Hepatocyte (in vitro differentiated cells): Measurements from ENCODE around the gene CAPN12. TPM values are rescaled to one million over a fixed set of nuclear protein-coding genes. Genes with fewer than 3 reads are reported as not detected.

ENCODE experiments used
- DNase-seq: peaks from one replicate; pipeline ENCODE4 v3.0.0-alpha.2; 2016; ENCODE audit warnings: low spot score
- H2AFZ ChIP-seq: fragments of 200-600 bp; sonication (generic); 2 replicates; pipeline ENCODE4 v1.6.0; 2016; ENCODE audit warnings: antibody characterized with exemption, mild to moderate bottlenecking
- H3K27ac ChIP-seq: fragments of 200-600 bp; sonication (generic); 2 replicates; pipeline ENCODE4 v1.5.1; 2016; ENCODE audit warnings: mild to moderate bottlenecking
- H3K27me3 ChIP-seq: fragments of 200-600 bp; sonication (generic); 2 replicates; pipeline ENCODE4 v1.6.1; 2016
- H3K36me3 ChIP-seq: fragments of 200-600 bp; sonication (generic); replicated peaks from 2 replicates; pipeline ENCODE4 v1.5.1; 2016; ENCODE audit warnings: low read depth; ENCODE audit not compliant: insufficient read depth
- H3K4me1 ChIP-seq: fragments of 200-600 bp; sonication (generic); 2 replicates; pipeline ENCODE4 v1.5.1; 2016; ENCODE audit warnings: mild to moderate bottlenecking, moderate library complexity; ENCODE audit not compliant: insufficient read depth
- H3K4me2 ChIP-seq: fragments of 200-600 bp; sonication (generic); 2 replicates; pipeline ENCODE4 v1.6.0; 2016
- H3K4me3 ChIP-seq: fragments of 200-600 bp; sonication (generic); 2 replicates; pipeline ENCODE4 v1.5.1; 2016; ENCODE audit warnings: mild to moderate bottlenecking
- H3K79me2 ChIP-seq: fragments of 200-600 bp; sonication (generic); 2 replicates; pipeline ENCODE4 v1.6.0; 2017; ENCODE audit warnings: mild to moderate bottlenecking
- H3K9me2 ChIP-seq: fragments of 200-600 bp; sonication (generic); replicated peaks from 2 replicates; pipeline ENCODE4 v1.6.0; 2017; ENCODE audit warnings: mild to moderate bottlenecking; ENCODE audit not compliant: insufficient read depth
- H3K9me3 ChIP-seq: fragments of 200-600 bp; sonication (generic); 2 replicates; pipeline ENCODE4 v1.5.1; 2016; ENCODE audit warnings: low read depth, mild to moderate bottlenecking
- H4K20me1 ChIP-seq: fragments of 200-600 bp; sonication (generic); 2 replicates; pipeline ENCODE4 v1.6.0; 2016; ENCODE audit warnings: mild to moderate bottlenecking; ENCODE audit not compliant: insufficient read depth, poor library complexity, severe bottlenecking
- EZH2 ChIP-seq: fragments of 200-600 bp; sonication (generic); IDR thresholded peaks from 2 replicates; pipeline ENCODE4 v1.6.1; 2016; ENCODE audit warnings: antibody characterized with exemption, mild to moderate bottlenecking, borderline replicate concordance
- EZH2phosphoT487 ChIP-seq: fragments of 200-600 bp; sonication (generic); IDR thresholded peaks from one replicate; pipeline ENCODE4 v1.6.1; 2018; ENCODE audit warnings: antibody characterized with exemption, mild to moderate bottlenecking, low read depth, moderate library complexity; ENCODE audit not compliant: unreplicated experiment, severe bottlenecking
- WGBS: methylation state at CpG from one replicate; pipeline ENCODE4 v1.1.6; 2016; ENCODE audit warnings: low lambda C conversion rate; ENCODE audit errors: missing lambda C conversion rate; 5-methylcytosine and 5-hydroxymethylcytosine counted together
- polyA plus RNA-seq: library from polyadenylated mRNA; unstranded; fragments of >200 nt; fragmentation: Nextera tagmentation; extraction: Ambion mirVana; gene quantifications from 2 replicates; pipeline ENCODE4 v1.2.1, GENCODE V29; 2016
- total RNA-seq: library from RNA; depleted of rRNA; stranded (reverse); fragments of >200 nt; gene quantifications from 2 replicates; pipeline ENCODE4 v1.2.3, GENCODE V29; 2014
- TF ChIP-seq, protein P1 (sequence below): fragments of 200-600 bp; sonication (generic); IDR thresholded peaks from 2 replicates; pipeline ENCODE4 v1.5.1; 2016; ENCODE audit warnings: antibody characterized with exemption, mild to moderate bottlenecking; ENCODE audit not compliant: poor library complexity

The CAPN12 gene
- total and polyA plus RNA-seq, 2 experiments from 2014 or later = 24.3 to 26.6 TPM

DNA sequence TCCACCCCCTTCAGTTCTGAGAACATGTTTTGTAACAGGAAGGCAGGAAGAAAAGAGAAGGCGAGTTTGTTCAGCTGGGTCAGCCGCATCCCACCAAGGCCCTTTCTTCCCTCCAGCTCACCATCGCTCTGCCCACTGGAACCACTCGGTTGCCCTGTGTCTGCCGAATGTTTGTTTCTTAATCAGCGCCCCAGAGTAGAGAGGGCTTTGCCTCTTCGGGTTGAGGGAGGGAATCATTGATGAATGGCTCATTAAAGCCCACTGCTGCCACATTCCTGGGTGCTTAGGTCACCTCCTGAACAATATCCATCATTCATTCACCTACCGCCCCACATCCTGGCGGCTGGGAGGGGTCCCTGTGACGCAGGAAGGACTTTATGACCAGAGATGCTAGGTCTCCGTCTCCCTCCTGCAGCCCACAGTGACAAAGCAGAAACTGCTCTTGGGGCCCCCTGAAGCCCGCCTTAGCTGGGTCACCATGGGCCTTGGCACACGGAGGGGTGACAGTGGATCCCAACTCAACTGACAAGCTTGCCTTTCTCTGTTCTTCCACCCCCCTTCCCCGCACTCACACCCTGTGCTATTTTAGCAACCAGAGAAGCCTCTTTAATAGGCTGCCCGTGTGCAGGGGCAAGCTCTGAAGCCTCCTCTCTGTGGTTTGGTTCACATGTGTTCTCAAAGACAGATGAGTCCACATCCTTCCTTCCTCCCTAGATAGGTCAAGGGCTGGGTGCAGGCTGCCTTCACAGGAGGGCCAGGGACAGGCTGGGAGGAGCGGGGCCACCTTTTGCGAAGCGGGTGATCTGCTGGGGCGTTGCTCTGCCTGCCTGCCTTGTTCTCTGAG lies 50.7 kb downstream of the CAPN12 start:
- Histone ChIP-seq H2AFZ (no peak overlapping the region), H3K27ac (peak overlapping the region; percentile 97), H3K79me2 (peaks cover 100% of the 10 kb centered on the region), H3K36me3 (no peaks in the 10 kb centered on the region), H3K9me2 (no peaks in the 10 kb centered on the region), H3K4me3 (no peak overlapping the region), H3K27me3 (no peaks in the 10 kb centered on the region), H3K4me1 (peaks cover 56% of the 10 kb centered on the region), H3K4me2 (peak overlapping the region; percentile 14), H3K9me3 (no peaks in the 10 kb centered on the region), H4K20me1 (peaks cover 28% of the 10 kb centered on the region)
- 64% methylated on average over 19 of the region's 19 CpGs for WGBS
- TF ChIP-seq EZH2phosphoT487 = no peak
- TF ChIP-seq, protein P1, sequence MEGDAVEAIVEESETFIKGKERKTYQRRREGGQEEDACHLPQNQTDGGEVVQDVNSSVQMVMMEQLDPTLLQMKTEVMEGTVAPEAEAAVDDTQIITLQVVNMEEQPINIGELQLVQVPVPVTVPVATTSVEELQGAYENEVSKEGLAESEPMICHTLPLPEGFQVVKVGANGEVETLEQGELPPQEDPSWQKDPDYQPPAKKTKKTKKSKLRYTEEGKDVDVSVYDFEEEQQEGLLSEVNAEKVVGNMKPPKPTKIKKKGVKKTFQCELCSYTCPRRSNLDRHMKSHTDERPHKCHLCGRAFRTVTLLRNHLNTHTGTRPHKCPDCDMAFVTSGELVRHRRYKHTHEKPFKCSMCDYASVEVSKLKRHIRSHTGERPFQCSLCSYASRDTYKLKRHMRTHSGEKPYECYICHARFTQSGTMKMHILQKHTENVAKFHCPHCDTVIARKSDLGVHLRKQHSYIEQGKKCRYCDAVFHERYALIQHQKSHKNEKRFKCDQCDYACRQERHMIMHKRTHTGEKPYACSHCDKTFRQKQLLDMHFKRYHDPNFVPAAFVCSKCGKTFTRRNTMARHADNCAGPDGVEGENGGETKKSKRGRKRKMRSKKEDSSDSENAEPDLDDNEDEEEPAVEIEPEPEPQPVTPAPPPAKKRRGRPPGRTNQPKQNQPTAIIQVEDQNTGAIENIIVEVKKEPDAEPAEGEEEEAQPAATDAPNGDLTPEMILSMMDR = no peak
- TF ChIP-seq EZH2 = no peak
- no peak for DNase-seq

DNA sequence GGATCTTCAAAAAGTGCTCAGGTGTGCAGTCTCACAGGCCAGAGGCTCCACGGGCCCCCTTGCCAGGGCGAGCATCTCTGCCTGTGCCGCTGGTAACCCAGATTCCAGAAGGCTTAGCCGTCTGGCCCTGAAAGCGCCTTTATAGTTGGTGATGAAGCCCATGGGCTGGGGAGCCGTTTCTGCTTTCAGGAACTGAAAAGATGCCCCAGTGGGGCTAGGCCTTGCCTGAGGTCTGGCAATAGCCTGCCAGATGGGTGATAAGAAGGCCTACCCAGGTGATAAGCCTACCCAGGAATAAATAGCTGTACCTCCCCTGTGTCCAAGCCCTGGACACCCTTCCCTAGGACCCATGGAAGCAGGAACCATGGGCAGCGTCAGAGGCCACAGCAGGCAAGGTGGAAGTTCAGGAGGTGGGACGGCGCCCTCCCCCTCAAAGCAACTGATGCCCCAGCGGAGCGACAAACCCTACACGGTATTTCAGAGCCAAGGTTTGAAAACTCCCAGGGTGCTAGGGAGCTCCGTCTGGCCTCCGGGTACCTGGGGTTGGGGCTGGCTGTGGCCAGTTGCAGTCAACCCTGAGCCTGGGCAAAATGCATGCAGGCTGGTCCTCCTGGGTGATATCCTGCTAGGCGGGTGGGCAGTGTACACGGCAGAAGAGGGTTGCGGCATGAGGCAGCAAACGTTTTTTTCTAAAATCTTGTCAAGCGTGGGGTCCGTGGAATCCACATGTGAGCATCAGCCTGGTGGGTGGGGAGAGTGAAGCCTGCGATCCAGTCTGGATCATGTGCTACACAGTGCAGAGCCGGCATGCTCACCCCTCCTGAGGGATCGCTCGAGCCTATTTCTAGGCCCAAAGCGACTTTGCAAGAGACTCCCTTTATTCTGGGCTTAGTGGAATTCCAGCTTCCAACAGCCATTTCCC lies 51.6 kb downstream of the CAPN12 start:
- Histone ChIP-seq H3K79me2 (peaks cover 100% of the 10 kb centered on the region), H2AFZ (no peak overlapping the region), H3K27ac (peak overlapping the region; percentile 97), H3K9me3 (no peaks in the 10 kb centered on the region), H3K4me1 (peaks cover 49% of the 10 kb centered on the region), H3K36me3 (no peaks in the 10 kb centered on the region), H3K9me2 (no peaks in the 10 kb centered on the region), H3K4me2 (peak overlapping the region; percentile 14), H3K4me3 (no peak overlapping the region), H4K20me1 (peaks cover 23% of the 10 kb centered on the region), H3K27me3 (no peaks in the 10 kb centered on the region)
- DNase-seq = no peak
- TF ChIP-seq EZH2phosphoT487 (no peak), EZH2 (no peak)
- TF ChIP-seq, protein P1 = no peak
- WGBS = 78% methylated on average over 25 of the region's 25 CpGs

DNA sequence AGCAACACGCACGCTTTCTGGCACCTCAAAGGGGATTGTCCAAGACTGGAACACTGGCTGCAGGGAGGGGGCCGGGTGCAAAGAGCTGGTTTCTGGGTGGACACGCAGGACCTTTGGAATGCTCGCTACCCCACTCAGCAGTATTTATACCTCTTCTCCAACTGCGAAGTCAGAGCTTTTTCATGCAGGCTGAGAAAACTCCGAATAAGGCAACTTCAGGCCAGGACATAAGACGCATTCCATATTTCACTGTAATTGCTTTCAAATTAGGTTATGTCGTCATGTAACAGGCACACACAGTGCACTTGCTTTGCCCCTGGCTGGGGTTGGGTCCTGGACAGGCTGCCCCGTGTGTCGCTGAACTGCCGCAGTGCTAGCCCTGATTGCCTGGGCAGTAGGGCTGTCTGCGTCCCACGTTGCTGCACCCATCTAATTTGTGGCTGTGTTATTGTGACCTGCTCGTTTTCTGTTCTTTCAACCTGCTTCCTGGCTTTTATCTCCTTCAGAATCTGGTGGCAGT lies 52.3 kb downstream of the CAPN12 start:
- no peaks in the 10 kb centered on the region for H3K27me3 ChIP-seq
- H3K9me3 ChIP-seq = no peaks in the 10 kb centered on the region
- no peaks in the 10 kb centered on the region for H3K36me3 ChIP-seq
- H3K4me3 ChIP-seq = no peak overlapping the region
- no peaks in the 10 kb centered on the region for H3K9me2 ChIP-seq
- TF ChIP-seq, protein P1 = no peak
- no peak for TF ChIP-seq EZH2
- TF ChIP-seq EZH2phosphoT487 = no peak
- H2AFZ ChIP-seq = no peak overlapping the region
- peak overlapping the region; percentile 97 for H3K27ac ChIP-seq
- peak overlapping the region; percentile 14 for H3K4me2 ChIP-seq
- DNase-seq = peak; percentile 68
- peaks cover 54% of the 10 kb centered on the region for H3K4me1 ChIP-seq
- H4K20me1 ChIP-seq = peaks cover 17% of the 10 kb centered on the region
- H3K79me2 ChIP-seq = peaks cover 100% of the 10 kb centered on the region
- 72% methylated on average over 15 of the region's 15 CpGs for WGBS
